HepG2 (cell line): ENCODE measurements around the gene HCRTR1. TPM values are rescaled to one million over a fixed set of nuclear protein-coding genes. Genes with fewer than 3 reads are reported as not detected.

ENCODE experiments used
- FOXP1 ChIP-seq, 2 experiments: fragments of 450-650 bp in 1 of 2; IDR thresholded peaks; 2 replicates each; pipeline ENCODE4 v1.6.1; 2017 to 2018; ENCODE audit warnings: antibody characterized with exemption in 1 of 2
- GATAD2A ChIP-seq: IDR thresholded peaks from 2 replicates; pipeline ENCODE4 v1.6.1; 2016
- HIC2 ChIP-seq: sonication (generic); formaldehyde crosslinking; IDR thresholded peaks from 2 replicates; pipeline ENCODE4 v1.9.0; 2022; ENCODE audit warnings: low read depth, missing genetic modification reagents
- HNF4A ChIP-seq: sonication (generic); formaldehyde crosslinking; IDR thresholded peaks from 2 replicates; pipeline ENCODE4 v1.4.0; 2020; ENCODE audit warnings: missing genetic modification reagents
- HOXA3 ChIP-seq: sonication (generic); formaldehyde crosslinking; IDR thresholded peaks from 2 replicates; pipeline ENCODE4 v1.5.0; 2020; ENCODE audit warnings: missing genetic modification reagents
- JUN ChIP-seq: sonication (generic); formaldehyde crosslinking; IDR thresholded peaks from 2 replicates; pipeline ENCODE4 v1.4.0; 2020; ENCODE audit warnings: mild to moderate bottlenecking, missing genetic modification reagents
- KDM6A ChIP-seq: IDR thresholded peaks from 2 replicates; pipeline ENCODE4 v1.6.1; 2016; ENCODE audit warnings: low read depth
- KMT2B ChIP-seq: IDR thresholded peaks from 2 replicates; pipeline ENCODE4 v1.6.1; 2016; ENCODE audit warnings: missing genetic modification reagents, missing compliant biosample characterization
- MTF2 ChIP-seq: sonication (generic); formaldehyde crosslinking; IDR thresholded peaks from 2 replicates; pipeline ENCODE4 v1.5.0; 2020; ENCODE audit warnings: missing genetic modification reagents, borderline replicate concordance
- NCOA2 ChIP-seq: sonication (generic); formaldehyde crosslinking; IDR thresholded peaks from 2 replicates; pipeline ENCODE4 v1.8.0; 2022; ENCODE audit warnings: inconsistent platforms
- PAF1 ChIP-seq: IDR thresholded peaks from 2 replicates; pipeline ENCODE4 v1.6.1; 2016; ENCODE audit warnings: missing genetic modification reagents, missing compliant biosample characterization
- REXO4 ChIP-seq: sonication (generic); formaldehyde crosslinking; IDR thresholded peaks from 2 replicates; pipeline ENCODE4 v1.8.0; 2022; ENCODE audit warnings: missing genetic modification reagents, mild to moderate bottlenecking, borderline replicate concordance
- RXRB ChIP-seq: IDR thresholded peaks from 2 replicates; pipeline ENCODE4 v1.6.1; 2016; ENCODE audit warnings: borderline replicate concordance, missing genetic modification reagents, missing compliant biosample characterization
- SALL1 ChIP-seq: sonication (generic); formaldehyde crosslinking; IDR thresholded peaks from 2 replicates; pipeline ENCODE4 v1.8.0; 2022; ENCODE audit warnings: mild to moderate bottlenecking, missing genetic modification reagents
- SRSF4 ChIP-seq: fragments of 200-400 bp; formaldehyde crosslinking; IDR thresholded peaks from one replicate; pipeline ENCODE4 v1.6.1; 2018; ENCODE audit warnings: mild to moderate bottlenecking, low read depth, low read length, moderate library complexity; ENCODE audit not compliant: poor library complexity, severe bottlenecking
- TEF ChIP-seq: sonication (generic); formaldehyde crosslinking; IDR thresholded peaks from 2 replicates; pipeline ENCODE4 v1.5.0; 2020; ENCODE audit warnings: missing genetic modification reagents
- TFE3 ChIP-seq: IDR thresholded peaks from 2 replicates; pipeline ENCODE4 v1.6.1; 2016
- ZFP36 ChIP-seq: fragments of 150-350 bp; IDR thresholded peaks from 2 replicates; pipeline ENCODE4 v1.6.1; 2018; ENCODE audit warnings: borderline replicate concordance, low read length, low read depth; ENCODE audit not compliant: partially characterized antibody
- ZFP91 ChIP-seq: sonication (generic); formaldehyde crosslinking; IDR thresholded peaks from 2 replicates; pipeline ENCODE4 v1.9.0; 2022; ENCODE audit warnings: missing genetic modification reagents, mild to moderate bottlenecking, borderline replicate concordance
- ZFX ChIP-seq: sonication (generic); formaldehyde crosslinking; IDR thresholded peaks from 2 replicates; pipeline ENCODE4 v1.4.0; 2020; ENCODE audit warnings: mild to moderate bottlenecking, low read depth, missing genetic modification reagents, moderate library complexity
- ZFY ChIP-seq: sonication (generic); formaldehyde crosslinking; IDR thresholded peaks from 2 replicates; pipeline ENCODE4 v1.4.0; 2020; ENCODE audit warnings: missing genetic modification reagents
- ZMYM3 ChIP-seq: sonication (generic); formaldehyde crosslinking; IDR thresholded peaks from 2 replicates; pipeline ENCODE4 v1.5.1; 2020; ENCODE audit warnings: mild to moderate bottlenecking, missing genetic modification reagents
- ZNF350 ChIP-seq: sonication (generic); formaldehyde crosslinking; IDR thresholded peaks from 2 replicates; pipeline ENCODE4 v1.4.0; 2020; ENCODE audit warnings: mild to moderate bottlenecking, low read depth, missing genetic modification reagents, borderline replicate concordance
- ZNF414 ChIP-seq: sonication (generic); formaldehyde crosslinking; IDR thresholded peaks from 2 replicates; pipeline ENCODE4 v1.5.0; 2020; ENCODE audit warnings: missing genetic modification reagents
- polyA plus RNA-seq, 8 experiments: library from polyadenylated mRNA; depleted of rRNA in 3 of 8; stranded (reverse) in 7 of 8; unstranded in 1 of 8; fragments of >200 nt; fragmentation: Illumina TruSeq in 4 of 8; extraction: Trizol in 4 of 8; gene quantifications; 2 replicates each; pipeline versions ENCODE4 v1.2.1 to v1.2.3, GENCODE V29; 2011 to 2016; ENCODE audit warnings: low read depth in 4 of 8, missing spikeins in 1 of 8, mixed read lengths in 1 of 8; ENCODE audit not compliant: insufficient read depth in 1 of 8
- total RNA-seq, 5 experiments: library from RNA; depleted of rRNA; stranded (reverse); fragments of >200 nt; fragmentation: Illumina TruSeq; extraction: Trizol; gene quantifications; 2 replicates each; pipeline ENCODE4 v1.2.3, GENCODE V29; 2016; ENCODE audit warnings: low read depth in 1 of 5

HCRTR1 gene
- total and polyA plus RNA-seq, 2 of the 13 experiments (the other 11 are each of a cell fraction or from before 2014, with no cell fraction given): not detected

- TF ChIP-seq ZFP91 (CRISPR knock-in tag) (peak; percentile 38; the same call in 1 of the 2 replicates), HOXA3 (CRISPR knock-in tag) (peak; percentile 48; the same call in 1 of the 2 replicates), GATAD2A (peak; percentile 68), JUN (no peak), ZFX (CRISPR knock-in tag) (peak; percentile 67; the same call in 1 of the 2 replicates), PAF1 (CRISPR knock-in tag) (no peak), HIC2 (CRISPR knock-in tag) (peak; percentile 60; the same call in 1 of the 2 replicates), ZNF350 (CRISPR knock-in tag) (peak; percentile 37; the same call in 1 of the 2 replicates), TEF (CRISPR knock-in tag) (no peak), TFE3 (CRISPR knock-in tag) (peak; percentile 89), REXO4 (no peak), RXRB (peak; percentile 65), ZNF414 (CRISPR knock-in tag) (no peak), ZFY (peak; percentile 58), SALL1 (peak; percentile 54; the same call in 1 of the 2 replicates), NCOA2 (CRISPR knock-in tag) (peak; percentile 66), SRSF4 (no peak), KDM6A (peak; percentile 45; the same call in 1 of the 2 replicates), MTF2 (CRISPR knock-in tag) (no peak), ZFP36 (no peak), FOXP1 (IDR thresholded peaks at IDR 0.05) (no peak), FOXP1 (CRISPR knock-in tag; IDR thresholded peaks at IDR 0.05) (0 out of 2 replicates have a peak, but pooled peaks have one; percentile 9), ZMYM3 (no peak), HNF4A (CRISPR knock-in tag) (peak; percentile 76), KMT2B (CRISPR knock-in tag) (no peak)
Observed at GRCh38 chr1:31583995-31584868, 33.3 kb upstream of the HCRTR1 start (continued).
